ENCODE results near the gene NKX6-1.

Gene NKX6-1

DNA sequence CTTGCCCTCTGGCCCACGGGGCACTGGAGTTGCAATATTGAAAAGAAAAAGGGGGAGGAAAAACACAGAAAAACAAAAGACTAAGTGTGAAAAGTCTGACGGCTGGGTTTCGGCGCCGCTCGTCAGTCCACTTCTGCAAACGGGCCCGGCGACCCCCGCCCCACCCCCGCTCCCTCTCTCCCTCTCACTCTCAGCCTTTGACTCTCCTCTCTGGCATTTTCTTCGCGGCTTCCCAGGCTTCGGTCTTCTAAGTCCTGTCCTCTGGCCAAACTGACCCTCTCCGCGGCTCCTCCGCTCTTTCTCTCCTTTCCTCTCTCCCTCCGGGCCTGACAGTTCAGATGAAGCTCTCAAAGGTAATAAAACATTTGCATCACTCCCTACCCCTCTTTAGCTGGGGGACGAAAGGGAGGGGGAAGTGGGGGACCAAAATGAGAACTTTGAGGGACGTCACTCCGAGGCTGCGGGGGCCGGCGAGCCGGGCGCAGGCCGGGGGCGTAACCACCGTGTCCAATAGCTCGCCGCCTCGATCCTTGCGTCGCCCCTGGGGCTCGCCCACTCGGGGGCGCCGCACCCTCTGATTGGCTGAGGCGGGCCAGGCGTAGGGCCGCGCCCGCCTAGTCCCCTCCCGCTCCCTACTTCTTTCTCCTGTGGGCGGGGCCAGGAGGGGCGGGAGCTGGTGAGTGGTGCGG lies at the start of gene NKX6-1:
TSS of gene NKX6-1 (minus strand) at position 358 of the 689 bp plus-strand sequence. CDS start 1,064 bp downstream, outside the sequence.
- TF ChIP-seq, protein P1, sequence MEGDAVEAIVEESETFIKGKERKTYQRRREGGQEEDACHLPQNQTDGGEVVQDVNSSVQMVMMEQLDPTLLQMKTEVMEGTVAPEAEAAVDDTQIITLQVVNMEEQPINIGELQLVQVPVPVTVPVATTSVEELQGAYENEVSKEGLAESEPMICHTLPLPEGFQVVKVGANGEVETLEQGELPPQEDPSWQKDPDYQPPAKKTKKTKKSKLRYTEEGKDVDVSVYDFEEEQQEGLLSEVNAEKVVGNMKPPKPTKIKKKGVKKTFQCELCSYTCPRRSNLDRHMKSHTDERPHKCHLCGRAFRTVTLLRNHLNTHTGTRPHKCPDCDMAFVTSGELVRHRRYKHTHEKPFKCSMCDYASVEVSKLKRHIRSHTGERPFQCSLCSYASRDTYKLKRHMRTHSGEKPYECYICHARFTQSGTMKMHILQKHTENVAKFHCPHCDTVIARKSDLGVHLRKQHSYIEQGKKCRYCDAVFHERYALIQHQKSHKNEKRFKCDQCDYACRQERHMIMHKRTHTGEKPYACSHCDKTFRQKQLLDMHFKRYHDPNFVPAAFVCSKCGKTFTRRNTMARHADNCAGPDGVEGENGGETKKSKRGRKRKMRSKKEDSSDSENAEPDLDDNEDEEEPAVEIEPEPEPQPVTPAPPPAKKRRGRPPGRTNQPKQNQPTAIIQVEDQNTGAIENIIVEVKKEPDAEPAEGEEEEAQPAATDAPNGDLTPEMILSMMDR (conservative IDR thresholded peaks at IDR 0.05; ENCODE audit: low read depth, low read length), result no peak
- peak within 1 kb of the TSS; percentile 41 for H3K4me3 ChIP-seq (ENCODE audit: low read length)
- DNase-seq (ENCODE audit: low read depth), result peak; percentile 36

DNA sequence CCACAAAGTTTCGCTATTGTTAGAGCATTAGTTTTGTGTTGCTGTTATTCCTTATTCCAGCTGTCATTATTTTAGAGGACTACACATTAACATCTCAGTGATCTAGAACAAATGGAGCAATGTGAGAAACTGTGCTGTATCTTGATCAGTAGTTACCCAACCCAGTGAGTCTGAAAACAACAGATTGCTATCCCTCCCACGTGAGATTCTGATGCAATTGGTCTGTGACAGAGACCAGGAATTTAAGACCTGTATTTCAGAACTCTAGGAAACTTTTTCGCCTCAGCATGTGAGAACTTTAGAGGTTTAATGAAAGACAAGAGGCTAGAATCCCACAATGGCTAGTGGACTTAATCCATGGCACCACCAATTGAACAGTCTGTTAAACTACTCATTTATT lies 48.1 kb upstream of the NKX6-1 start:
- H3K4me3 ChIP-seq (ENCODE audit: low read length), result no peak overlapping the region
- no peak for DNase-seq (ENCODE audit: low read depth)
- TF ChIP-seq, protein P1 (conservative IDR thresholded peaks at IDR 0.05; ENCODE audit: low read depth, low read length), result no peak

DNA sequence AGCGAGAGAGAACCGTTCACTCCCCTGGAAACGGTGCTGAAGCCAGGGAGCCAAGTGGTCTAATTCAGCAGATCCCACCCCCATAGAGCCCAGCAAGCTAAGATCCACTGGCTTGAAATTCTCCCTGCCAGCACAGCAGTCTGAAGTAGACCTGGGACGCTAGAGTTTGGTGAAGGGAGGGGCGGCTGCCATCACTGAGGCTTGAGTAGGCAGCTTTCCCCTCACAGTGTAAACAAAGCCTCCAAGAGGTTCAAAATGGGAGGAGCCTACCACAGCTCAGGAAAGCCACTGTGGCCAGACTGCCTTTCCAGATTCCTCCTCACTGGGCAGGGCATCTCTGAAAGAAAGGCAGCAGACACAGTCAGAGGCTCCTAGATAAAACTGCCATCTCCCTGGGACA lies 46.0 kb upstream of the NKX6-1 start:
- DNase-seq (ENCODE audit: low read depth), result no peak
- TF ChIP-seq, protein P1 (conservative IDR thresholded peaks at IDR 0.05; ENCODE audit: low read depth, low read length), result no peak
- H3K4me3 ChIP-seq (ENCODE audit: low read length), result no peak overlapping the region

DNA sequence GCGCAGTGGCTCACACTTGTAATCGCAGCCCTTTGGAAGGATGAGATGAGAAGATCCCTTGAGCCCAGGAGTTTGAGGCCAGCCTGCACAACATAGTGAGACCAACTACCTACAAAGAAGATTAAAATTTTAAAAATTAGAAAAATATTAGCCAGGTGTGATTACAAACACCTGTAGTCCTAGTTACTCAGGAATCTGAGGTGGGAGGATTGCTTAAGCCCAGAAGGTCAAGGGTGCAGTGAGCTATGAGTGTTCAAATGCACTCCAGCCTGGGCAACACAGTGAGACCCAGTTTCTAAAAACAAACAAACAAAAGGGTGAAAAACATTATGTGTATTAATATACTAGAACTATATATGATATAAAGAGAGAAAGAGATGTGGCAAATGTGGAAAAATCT lies 36.8 kb upstream of the NKX6-1 start:
- TF ChIP-seq, protein P1 (conservative IDR thresholded peaks at IDR 0.05; ENCODE audit: low read depth, low read length), result no peak
- H3K4me3 ChIP-seq (ENCODE audit: low read length), result no peak overlapping the region
- DNase-seq (ENCODE audit: low read depth), result no peak

DNA sequence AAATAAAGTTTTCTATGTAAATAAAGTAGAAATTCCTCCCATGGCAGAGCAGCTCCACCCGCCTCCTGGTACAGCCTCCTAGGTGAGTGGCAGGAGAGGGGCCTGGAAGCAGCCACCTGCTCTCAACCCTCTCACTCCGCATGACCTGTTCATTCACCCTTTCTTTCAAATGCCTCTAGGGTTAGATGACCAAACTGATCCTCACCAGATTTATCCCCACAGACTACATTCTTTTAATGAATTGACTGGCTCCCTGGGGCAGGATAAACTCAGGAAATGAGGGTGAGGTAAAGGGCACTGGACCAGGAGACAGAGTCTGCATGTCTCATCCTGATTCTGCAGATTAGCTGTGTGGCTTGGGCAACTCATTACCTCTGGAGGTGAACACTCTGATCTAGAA lies 32.6 kb upstream of the NKX6-1 start:
- no peak overlapping the region for H3K4me3 ChIP-seq (ENCODE audit: low read length)
- TF ChIP-seq, protein P1 (conservative IDR thresholded peaks at IDR 0.05; ENCODE audit: low read depth, low read length), result no peak
- no peak for DNase-seq (ENCODE audit: low read depth)

DNA sequence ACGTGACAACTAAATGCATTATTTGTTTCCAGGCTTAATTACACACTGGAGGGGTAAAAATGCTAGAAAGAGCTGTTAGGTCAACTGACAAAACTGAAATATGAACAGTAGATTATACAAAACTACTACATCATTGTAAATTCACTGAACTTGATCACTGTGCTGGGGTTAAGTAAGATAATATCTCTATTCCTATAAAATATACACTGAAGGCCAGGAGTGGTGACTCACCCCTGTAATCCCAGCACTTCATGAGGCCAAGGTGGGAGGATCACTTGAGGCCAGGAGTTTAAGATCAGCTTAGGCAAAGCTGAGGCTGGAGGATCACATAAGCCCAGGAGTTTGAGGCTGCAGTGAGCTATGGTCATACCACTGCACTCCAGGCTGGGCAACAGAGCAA lies 31.8 kb upstream of the NKX6-1 start:
- peak; percentile 32 for DNase-seq (ENCODE audit: low read depth)

DNA sequence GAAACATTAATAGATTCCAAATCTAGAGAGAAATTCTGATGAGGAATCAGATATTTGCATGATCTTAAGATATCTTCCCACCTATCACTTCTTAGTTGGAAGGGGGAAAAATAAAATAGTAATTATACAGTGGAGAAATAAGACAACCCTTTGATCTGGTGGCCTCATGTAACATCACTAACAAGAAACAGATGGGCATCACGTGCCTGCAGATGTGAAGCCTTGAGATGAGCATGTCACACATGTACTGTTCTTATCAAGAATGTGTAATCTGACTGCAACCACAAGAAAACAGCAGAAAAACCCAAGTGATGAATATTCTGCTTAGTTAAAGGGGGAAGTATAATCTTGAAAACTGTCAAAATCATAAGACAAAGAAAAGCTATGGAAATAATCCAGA lies 31.4 kb upstream of the NKX6-1 start:
- no peak for DNase-seq (ENCODE audit: low read depth)
- no peak overlapping the region for H3K4me3 ChIP-seq (ENCODE audit: low read length)
- TF ChIP-seq, protein P1 (conservative IDR thresholded peaks at IDR 0.05; ENCODE audit: low read depth, low read length), result no peak

More for the DNA sequence above, 31.8 kb upstream of the NKX6-1 start:
- TF ChIP-seq, protein P1 (conservative IDR thresholded peaks at IDR 0.05; ENCODE audit: low read depth, low read length), result no peak
- H3K4me3 ChIP-seq (ENCODE audit: low read length), result no peak overlapping the region

All from retinal pigment epithelial cell (primary cell).